ENCODE measurements around the gene TRAF3.

TRAF3 gene, protein sequence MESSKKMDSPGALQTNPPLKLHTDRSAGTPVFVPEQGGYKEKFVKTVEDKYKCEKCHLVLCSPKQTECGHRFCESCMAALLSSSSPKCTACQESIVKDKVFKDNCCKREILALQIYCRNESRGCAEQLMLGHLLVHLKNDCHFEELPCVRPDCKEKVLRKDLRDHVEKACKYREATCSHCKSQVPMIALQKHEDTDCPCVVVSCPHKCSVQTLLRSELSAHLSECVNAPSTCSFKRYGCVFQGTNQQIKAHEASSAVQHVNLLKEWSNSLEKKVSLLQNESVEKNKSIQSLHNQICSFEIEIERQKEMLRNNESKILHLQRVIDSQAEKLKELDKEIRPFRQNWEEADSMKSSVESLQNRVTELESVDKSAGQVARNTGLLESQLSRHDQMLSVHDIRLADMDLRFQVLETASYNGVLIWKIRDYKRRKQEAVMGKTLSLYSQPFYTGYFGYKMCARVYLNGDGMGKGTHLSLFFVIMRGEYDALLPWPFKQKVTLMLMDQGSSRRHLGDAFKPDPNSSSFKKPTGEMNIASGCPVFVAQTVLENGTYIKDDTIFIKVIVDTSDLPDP

DNA sequence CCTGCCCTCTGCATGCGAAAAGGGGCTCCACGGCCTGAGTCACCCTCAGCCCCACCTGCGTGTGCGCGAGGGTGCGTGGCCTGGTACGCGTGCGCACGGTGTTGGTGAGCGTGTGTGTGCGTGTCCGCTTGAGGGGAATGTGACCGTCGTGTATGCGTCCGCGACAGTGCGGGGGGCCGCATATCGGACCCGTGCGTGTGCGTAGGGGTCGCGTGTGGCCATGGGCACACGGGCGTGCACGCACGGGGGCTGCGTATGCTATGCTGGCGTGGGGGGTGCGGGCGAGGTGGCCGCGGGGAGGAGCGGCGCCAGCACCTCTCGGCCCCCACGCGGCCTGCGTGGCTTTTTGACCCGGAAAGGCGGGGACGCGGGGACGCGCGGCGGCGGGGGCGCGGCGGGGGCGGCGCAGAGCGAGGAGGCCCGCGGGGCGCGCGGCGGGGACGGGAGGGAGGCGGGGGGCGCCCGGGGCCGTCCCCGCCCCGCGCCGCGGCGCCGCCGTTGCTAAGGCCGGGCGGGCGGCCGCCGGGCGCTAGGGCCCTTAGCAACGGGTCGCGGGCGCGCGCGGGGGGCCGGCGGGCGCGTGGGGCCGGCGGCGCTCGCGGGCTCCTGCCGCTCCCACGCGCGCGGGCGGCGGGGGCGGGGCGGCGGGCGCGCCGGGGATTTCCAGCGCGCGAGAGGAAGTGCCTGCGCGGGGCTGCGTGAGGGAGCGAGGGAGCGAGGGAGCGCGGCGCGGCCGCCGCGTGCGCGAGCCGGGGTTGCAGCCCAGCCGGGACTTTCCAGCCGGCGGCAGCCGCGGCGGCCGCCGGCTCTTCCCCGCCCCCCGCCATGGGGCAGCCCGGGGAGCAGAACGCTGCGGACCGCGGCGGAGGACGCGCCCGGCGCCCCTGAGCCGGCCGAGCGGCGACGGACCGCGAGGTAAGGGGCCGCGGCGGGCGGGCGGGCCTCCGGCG is at the start of gene TRAF3:
TRAF3 (plus strand) TSS at position 689 of the 950 bp plus-strand sequence. CDS start 92,753 bp downstream, outside the sequence.
- Histone ChIP-seq H3K27me3 (ENCODE audit: insufficient read depth, low read length, poor library complexity) (no peaks in the 10 kb centered on the region), H3K9ac (ENCODE audit: low read depth, low read length) (peak within 1 kb of the TSS; percentile 87), H3K9me3 (ENCODE audit: insufficient read depth, low read length, severe bottlenecking) (no peaks in the 10 kb centered on the region), H3K27ac (ENCODE audit: low read length) (peak within 1 kb of the TSS; percentile 64), H4K20me1 (ENCODE audit: insufficient read depth, low read length) (peaks cover 26% of the 10 kb centered on the region), H3K4me3 (ENCODE audit: low read depth in 1 of 2, low read length in 2 of 2) (peak within 1 kb of the TSS; percentile 59 to 62; a peak in 3 of 4 replicates), H3K79me2 (ENCODE audit: insufficient read depth, low read length) (peaks cover 44% of the 10 kb centered on the region), H3K4me2 (ENCODE audit: insufficient read depth, low read length) (peak within 1 kb of the TSS; percentile 88), H2AFZ (ENCODE audit: low read depth, low read length) (peak within 1 kb of the TSS; percentile 98), H3K36me3 (ENCODE audit: insufficient read depth, low read length) (peaks cover 6% of the 10 kb centered on the region; the same call in 1 of the 2 replicates), H3K4me1 (ENCODE audit: insufficient read depth, low read length) (peaks cover 36% of the 10 kb centered on the region)
- TF ChIP-seq, protein P1, sequence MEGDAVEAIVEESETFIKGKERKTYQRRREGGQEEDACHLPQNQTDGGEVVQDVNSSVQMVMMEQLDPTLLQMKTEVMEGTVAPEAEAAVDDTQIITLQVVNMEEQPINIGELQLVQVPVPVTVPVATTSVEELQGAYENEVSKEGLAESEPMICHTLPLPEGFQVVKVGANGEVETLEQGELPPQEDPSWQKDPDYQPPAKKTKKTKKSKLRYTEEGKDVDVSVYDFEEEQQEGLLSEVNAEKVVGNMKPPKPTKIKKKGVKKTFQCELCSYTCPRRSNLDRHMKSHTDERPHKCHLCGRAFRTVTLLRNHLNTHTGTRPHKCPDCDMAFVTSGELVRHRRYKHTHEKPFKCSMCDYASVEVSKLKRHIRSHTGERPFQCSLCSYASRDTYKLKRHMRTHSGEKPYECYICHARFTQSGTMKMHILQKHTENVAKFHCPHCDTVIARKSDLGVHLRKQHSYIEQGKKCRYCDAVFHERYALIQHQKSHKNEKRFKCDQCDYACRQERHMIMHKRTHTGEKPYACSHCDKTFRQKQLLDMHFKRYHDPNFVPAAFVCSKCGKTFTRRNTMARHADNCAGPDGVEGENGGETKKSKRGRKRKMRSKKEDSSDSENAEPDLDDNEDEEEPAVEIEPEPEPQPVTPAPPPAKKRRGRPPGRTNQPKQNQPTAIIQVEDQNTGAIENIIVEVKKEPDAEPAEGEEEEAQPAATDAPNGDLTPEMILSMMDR (IDR thresholded peaks at IDR 0.05; ENCODE audit: borderline replicate concordance, extremely low read depth, low read length, poor library complexity, severe bottlenecking): no peak
- TF ChIP-seq EZH2 (IDR thresholded peaks at IDR 0.05; ENCODE audit: borderline replicate concordance, low read depth, low read length, severe bottlenecking): no peak
- ATAC-seq (ENCODE audit: insufficient read depth, low read depth): peak; percentile 59
- peak; percentile 71 for DNase-seq

DNA sequence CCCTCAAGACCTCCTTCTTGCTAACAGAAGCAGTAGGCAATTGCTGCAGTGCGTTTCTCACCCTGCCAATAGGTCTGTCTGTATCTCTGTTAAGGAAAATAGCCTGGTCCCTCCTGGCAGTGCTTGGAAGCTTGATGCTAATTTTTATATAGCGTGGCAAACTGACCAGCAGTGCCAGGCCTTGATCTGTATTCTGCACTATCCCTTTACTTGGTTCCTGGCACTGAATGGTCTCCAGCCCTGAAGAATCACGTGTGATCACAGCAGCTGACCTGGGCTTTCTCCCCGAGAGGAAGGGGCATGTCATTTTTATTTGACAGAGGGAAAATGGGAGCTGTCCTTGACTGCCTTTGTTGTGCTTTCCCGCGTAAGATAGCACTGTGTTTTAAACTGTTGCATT is 48.7 kb upstream of the TRAF3 start:
- Histone ChIP-seq H3K27me3 (ENCODE audit: insufficient read depth, low read length, poor library complexity) (no peaks in the 10 kb centered on the region), H4K20me1 (ENCODE audit: insufficient read depth, low read length) (0 out of 2 replicates have a peak, but pooled peaks cover 12% of the 10 kb centered on the region), H3K36me3 (ENCODE audit: insufficient read depth, low read length) (peaks cover 68% of the 10 kb centered on the region), H3K4me1 (ENCODE audit: insufficient read depth, low read length) (no peaks in the 10 kb centered on the region), H3K9ac (ENCODE audit: low read depth, low read length) (no peak overlapping the region), H3K4me3 (ENCODE audit: low read depth in 1 of 2, low read length in 2 of 2) (no peak overlapping the region), H3K4me2 (ENCODE audit: insufficient read depth, low read length) (no peak overlapping the region), H3K9me3 (ENCODE audit: insufficient read depth, low read length, severe bottlenecking) (no peaks in the 10 kb centered on the region), H3K27ac (ENCODE audit: low read length) (no peak overlapping the region), H3K79me2 (ENCODE audit: insufficient read depth, low read length) (no peaks in the 10 kb centered on the region), H2AFZ (ENCODE audit: low read depth, low read length) (no peak overlapping the region)
- no peak for DNase-seq
- no peak for TF ChIP-seq EZH2 (IDR thresholded peaks at IDR 0.05; ENCODE audit: borderline replicate concordance, low read depth, low read length, severe bottlenecking)
- TF ChIP-seq, protein P1 (IDR thresholded peaks at IDR 0.05; ENCODE audit: borderline replicate concordance, extremely low read depth, low read length, poor library complexity, severe bottlenecking): no peak
- no peak for ATAC-seq (ENCODE audit: insufficient read depth, low read depth)

DNA sequence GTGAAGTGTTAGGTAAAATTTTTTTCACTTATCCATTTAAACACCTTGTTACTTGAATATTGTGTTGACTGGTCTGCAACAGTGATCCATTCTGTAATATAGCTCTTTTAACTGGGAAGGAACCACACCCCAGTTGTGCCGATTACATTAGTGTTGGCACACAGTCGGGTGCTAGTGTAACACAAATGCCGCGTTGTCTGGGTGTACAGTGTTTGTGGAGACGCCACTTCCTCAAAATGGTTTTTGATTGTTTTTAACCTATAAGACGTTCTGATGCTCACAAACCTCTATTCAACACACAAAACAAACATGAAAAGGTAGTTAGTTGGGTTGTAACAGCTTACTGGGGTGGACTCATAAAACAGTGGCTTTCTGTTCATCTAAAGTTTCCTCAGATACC is 48.0 kb upstream of the TRAF3 start:
- Histone ChIP-seq H3K27ac (ENCODE audit: low read length) (no peak overlapping the region), H3K27me3 (ENCODE audit: insufficient read depth, low read length, poor library complexity) (no peaks in the 10 kb centered on the region), H3K4me3 (ENCODE audit: low read depth in 1 of 2, low read length in 2 of 2) (no peak overlapping the region), H3K9me3 (ENCODE audit: insufficient read depth, low read length, severe bottlenecking) (no peaks in the 10 kb centered on the region), H4K20me1 (ENCODE audit: insufficient read depth, low read length) (0 out of 2 replicates have a peak, but pooled peaks cover 12% of the 10 kb centered on the region), H3K79me2 (ENCODE audit: insufficient read depth, low read length) (no peaks in the 10 kb centered on the region), H3K4me1 (ENCODE audit: insufficient read depth, low read length) (no peaks in the 10 kb centered on the region), H3K9ac (ENCODE audit: low read depth, low read length) (no peak overlapping the region), H3K4me2 (ENCODE audit: insufficient read depth, low read length) (no peak overlapping the region), H2AFZ (ENCODE audit: low read depth, low read length) (no peak overlapping the region), H3K36me3 (ENCODE audit: insufficient read depth, low read length) (peaks cover 60% of the 10 kb centered on the region)
- ATAC-seq (ENCODE audit: insufficient read depth, low read depth) (no peak), DNase-seq (no peak)
- no peak for TF ChIP-seq EZH2 (IDR thresholded peaks at IDR 0.05; ENCODE audit: borderline replicate concordance, low read depth, low read length, severe bottlenecking)
- TF ChIP-seq, protein P1 (IDR thresholded peaks at IDR 0.05; ENCODE audit: borderline replicate concordance, extremely low read depth, low read length, poor library complexity, severe bottlenecking): no peak

Measured in DND-41 (cell line).